HCT116 (cell line): ENCODE data around the gene TOMM70. TPM values are rescaled to one million over a fixed set of nuclear protein-coding genes. Genes with fewer than 3 reads are reported as not detected.

ENCODE experiments used
- ATAC-seq: fragments of 200-7000 bp; cut with Tn5 transposase; 2 replicates; pipeline ENCODE4 v1.9.1; 2020; ENCODE audit warnings: mild to moderate bottlenecking, moderate library complexity
- BruUV-seq: library from RNA; stranded (reverse); fragments of 400-500 nt; replicated peaks from 2 replicates; lab custom pipeline; 2021; lab: Mats Ljungman, UMichigan
- CTCF ChIA-PET: fragments of 300-600 bp; sonication (Branson Sonifier 250); formaldehyde crosslinking; loops from one replicate; lab custom pipeline; 2021; ENCODE audit warnings: antibody characterized with exemption; lab: Charles Lee
- POLR2A ChIA-PET: fragments of 300-600, 350-600 bp; sonication (Branson Sonifier 250); formaldehyde crosslinking; loops from one replicate; lab custom pipeline; 2021; ENCODE audit warnings: antibody characterized with exemption; lab: Charles Lee
- RAD21 ChIA-PET, 2 experiments: fragments of 300-600 bp; sonication (Branson Sonifier 250); formaldehyde crosslinking; loops; one replicate each; lab custom pipeline; 2023; ENCODE audit warnings: low total read pairs in 2 of 2; ENCODE audit not compliant: uncharacterized antibody in 2 of 2, unreplicated experiment in 2 of 2, low non-redundant PET in 1 of 2; lab: Charles Lee
- DNase-seq: peaks from one replicate; pipeline ENCODE4 v3.0.0-alpha.2; 2010; ENCODE audit warnings: low read depth, low spot score
- H2AFZ ChIP-seq: fragments of 200-600 bp; shearing (Covaris generic), sonication (generic); 2 replicates; pipeline ENCODE4 v1.6.1; 2017; ENCODE audit warnings: low read depth, mixed run types, mixed read lengths, antibody characterized with exemption, low read length; ENCODE audit not compliant: poor library complexity, severe bottlenecking
- H3K27ac ChIP-seq: 2 replicates; pipeline ENCODE4 v1.5.1; 2012; ENCODE audit warnings: low read depth, low read length
- H3K27me3 ChIP-seq: fragments of 200-600 bp; sonication (generic); 2 replicates; pipeline ENCODE4 v1.6.1; 2016; ENCODE audit warnings: mixed run types, low read length, mixed read lengths; ENCODE audit not compliant: insufficient read depth
- H3K36me3 ChIP-seq, 2 experiments: fragments of 200-500 bp in 1 of 2; fragments of 200-600 bp in 1 of 2; sonication (Bioruptor generic) in 1 of 2; sonication (generic) in 1 of 2; 2 replicates each; pipeline versions ENCODE4 v1.5.1 to v1.6.1; 2014 to 2016; ENCODE audit warnings: low read length in 2 of 2, inconsistent platforms in 1 of 2, mixed read lengths in 1 of 2, mixed run types in 1 of 2; ENCODE audit not compliant: insufficient read depth in 2 of 2, control insufficient read depth in 1 of 2
- H3K4me1 ChIP-seq, 2 experiments: fragments of 200-600 bp in 1 of 2; sonication (generic) in 1 of 2; 2 replicates each; pipeline versions ENCODE4 v1.5.1 to v1.6.1; 2012 to 2017; ENCODE audit warnings: low read length in 2 of 2, inconsistent platforms in 1 of 2, mild to moderate bottlenecking in 1 of 2, mixed read lengths in 1 of 2, mixed run types in 1 of 2, moderate library complexity in 1 of 2; ENCODE audit not compliant: insufficient read depth in 2 of 2, control insufficient read depth in 1 of 2
- H3K4me2 ChIP-seq: fragments of 200-600 bp; sonication (generic); 2 replicates; pipeline ENCODE4 v1.6.1; 2017; ENCODE audit warnings: mixed run types, low read length, mixed read lengths
- H3K4me3 ChIP-seq, 2 experiments: fragments of 200-600 bp in 1 of 2; sonication (generic) in 1 of 2; replicated peaks in 1 of 2; 2 replicates each; pipeline ENCODE4 v1.5.1; 2011 to 2016; ENCODE audit warnings: low read length in 2 of 2, control low read depth in 1 of 2, low read depth in 1 of 2, mild to moderate bottlenecking in 1 of 2, mixed read lengths in 1 of 2, mixed run types in 1 of 2
- H3K79me2 ChIP-seq: fragments of 200-600 bp; sonication (generic); 2 replicates; pipeline ENCODE4 v1.6.1; 2017; ENCODE audit warnings: mild to moderate bottlenecking, mixed run types, low read length, moderate library complexity, mixed read lengths; ENCODE audit not compliant: insufficient read depth
- H3K9ac ChIP-seq: fragments of 200-600 bp; sonication (generic); 2 replicates; pipeline ENCODE4 v1.6.1; 2016; ENCODE audit warnings: low read length, mixed read lengths
- H3K9me2 ChIP-seq: fragments of 200-600 bp; sonication (generic), shearing (Covaris generic); 2 replicates; pipeline ENCODE4 v1.6.1; 2017; ENCODE audit warnings: mixed run types, mild to moderate bottlenecking, moderate library complexity; ENCODE audit not compliant: insufficient read depth
- H3K9me3 ChIP-seq, 2 experiments: fragments of 200-500 bp in 1 of 2; fragments of 200-600 bp in 1 of 2; sonication (Bioruptor generic) in 1 of 2; sonication (generic) in 1 of 2; 2 replicates each; pipeline ENCODE4 v1.6.1; 2014 to 2017; ENCODE audit warnings: low read length in 2 of 2, mixed read lengths in 2 of 2, inconsistent platforms in 1 of 2, low read depth in 1 of 2, mild to moderate bottlenecking in 1 of 2, mixed run types in 1 of 2, moderate library complexity in 1 of 2; ENCODE audit not compliant: control insufficient read depth in 1 of 2, insufficient read depth in 1 of 2
- H4K20me1 ChIP-seq: fragments of 200-600 bp; sonication (generic), shearing (Covaris generic); 2 replicates; pipeline ENCODE4 v1.6.1; 2017; ENCODE audit warnings: mixed run types, mild to moderate bottlenecking, moderate library complexity; ENCODE audit not compliant: insufficient read depth
- CBX3 ChIP-seq: IDR thresholded peaks from 2 replicates; pipeline ENCODE4 v1.6.1; 2012; ENCODE audit warnings: low read depth
- CEBPB ChIP-seq: IDR thresholded peaks from 2 replicates; pipeline ENCODE4 v1.6.1; 2012; ENCODE audit warnings: low read depth
- FOSL1 ChIP-seq: IDR thresholded peaks from 2 replicates; pipeline ENCODE4 v1.6.1; 2012; ENCODE audit warnings: low read depth
- JUND ChIP-seq: IDR thresholded peaks from 2 replicates; pipeline ENCODE4 v1.6.1; 2012
- MAX ChIP-seq: IDR thresholded peaks from 2 replicates; pipeline ENCODE4 v1.6.1; 2012
- POLR2A ChIP-seq: IDR thresholded peaks from 2 replicates; pipeline ENCODE4 v1.7.0; 2011; ENCODE audit warnings: borderline replicate concordance; ENCODE audit not compliant: insufficient read depth, insufficient read length; ENCODE audit errors: extremely low read depth
- POLR2AphosphoS5 ChIP-seq: IDR thresholded peaks from 2 replicates; pipeline ENCODE4 v1.6.1; 2011; ENCODE audit warnings: mild to moderate bottlenecking, low read depth, low read length, moderate library complexity
- RAD21 ChIP-seq: IDR thresholded peaks from 2 replicates; pipeline ENCODE4 v1.6.1; 2012; ENCODE audit warnings: low read depth, mild to moderate bottlenecking
- REST ChIP-seq: IDR thresholded peaks from 2 replicates; pipeline ENCODE4 v1.6.1; 2012; ENCODE audit warnings: low read depth
- SIN3A ChIP-seq: IDR thresholded peaks from 2 replicates; pipeline ENCODE4 v1.6.1; 2012; ENCODE audit warnings: low read depth
- SP1 ChIP-seq: IDR thresholded peaks from 2 replicates; pipeline ENCODE4 v1.6.1; 2012; ENCODE audit warnings: low read depth
- SRF ChIP-seq: IDR thresholded peaks from 2 replicates; pipeline ENCODE4 v1.6.1; 2012; ENCODE audit warnings: low read depth
- TCF7L2 ChIP-seq: IDR thresholded peaks from 2 replicates; pipeline ENCODE4 v1.7.0; 2011; ENCODE audit warnings: borderline replicate concordance, inconsistent platforms; ENCODE audit not compliant: insufficient read depth, insufficient read length; ENCODE audit errors: extremely low read depth
- YY1 ChIP-seq: IDR thresholded peaks from 2 replicates; pipeline ENCODE4 v1.6.1; 2011; ENCODE audit warnings: low read length, low read depth, moderate library complexity, mild to moderate bottlenecking; ENCODE audit not compliant: insufficient replicate concordance; ENCODE audit errors: extremely low read depth
- ZFX ChIP-seq: fragments of 450-650 bp; IDR thresholded peaks from 2 replicates; pipeline ENCODE4 v1.6.1; 2017
- intact Hi-C: fragments of 100-400 bp; cut with micrococcal nuclease; formaldehyde crosslinking; loops from 2 replicates; pipeline ENCODE4 v1.10.0; 2022
- total RNA-seq: library from RNA; stranded (reverse); gene quantifications from one replicate; pipeline ENCODE4 v1.2.1, GENCODE V29; 2021; ENCODE audit not compliant: unreplicated experiment

Gene TOMM70
- total RNA-seq, 1 experiment from 2014 or later = 54.9 TPM

GRCh38 chr3:100416176-100416575 lies 15.3 kb upstream of the TOMM70 start (continued):
- no peak for TF ChIP-seq YY1
- no peak for TF ChIP-seq CBX3
- TF ChIP-seq POLR2A = no peak
- TF ChIP-seq MAX = no peak
- no peak for TF ChIP-seq SIN3A
- TF ChIP-seq JUND = no peak
- TF ChIP-seq CEBPB = no peak

GRCh38 chr3:100413613-100414012 lies 12.7 kb upstream of the TOMM70 start:
- BruUV-seq = no TSS peak
- no peak for TF ChIP-seq FOSL1
- TF ChIP-seq REST = no peak
- TF ChIP-seq CBX3 = no peak
- no peak for TF ChIP-seq POLR2AphosphoS5
- no peak for TF ChIP-seq ZFX
- no peak for TF ChIP-seq SRF
- TF ChIP-seq YY1 = no peak
- TF ChIP-seq TCF7L2 = no peak
- TF ChIP-seq RAD21 = no peak
- no peak for TF ChIP-seq SP1
- no peak overlapping the region for H3K27ac ChIP-seq
- H3K36me3 ChIP-seq = no peaks in the 10 kb centered on the region
- POLR2A ChIA-PET = interaction anchor here (1.2 kb wide), 1 partner anchor 12 kb away, joined by 3 read pairs; the partner anchor contains the start of genes LNP1 and TOMM70
- no peaks in the 10 kb centered on the region for H3K79me2 ChIP-seq
- no peaks in the 10 kb centered on the region for H3K4me1 ChIP-seq
- no peak overlapping the region for H3K4me3 ChIP-seq
- no peak overlapping the region for H3K4me2 ChIP-seq
- DNase-seq (no peak), ATAC-seq (no peak)
- no peak overlapping the region for H3K9ac ChIP-seq
- RAD21 ChIA-PET = no interaction called here
- H4K20me1 ChIP-seq = no peaks in the 10 kb centered on the region
- no peaks in the 10 kb centered on the region for H3K9me3 ChIP-seq
- CTCF ChIA-PET = no interaction called here
- no peaks in the 10 kb centered on the region for H3K27me3 ChIP-seq
- H3K9me2 ChIP-seq = no peaks in the 10 kb centered on the region
- H2AFZ ChIP-seq = no peak overlapping the region
- intact Hi-C loops = no loop called here
